ENCODE measurements around the gene SLC35A3.

GRCh38 chr1:99963041-99963795, 6.6 kb upstream of the SLC35A3 start:
- TF ChIP-seq CTCF (IDR thresholded peaks at IDR 0.05 in 8 of 11, conservative IDR thresholded peaks at IDR 0.05 in 3 of 11) (no peak), POLR2A (IDR thresholded peaks at IDR 0.05) (no peak)
